Measurements from ENCODE around the gene SLC38A10.

SLC38A10 gene

GRCh38 chr17:81222906-81223761 lies 72.0 kb downstream of the SLC38A10 start, which contains the start of gene CEP131:
Gene CEP131 (minus strand): TSS chr17:81222965. CDS start chr17:81220056, 2,909 bp downstream.
- DNase-seq, result peak; percentile 61

- no peak for DNase-seq
Measured at GRCh38 chr17:81222620-81222905, 72.5 kb downstream of the SLC38A10 start.

DNA sequence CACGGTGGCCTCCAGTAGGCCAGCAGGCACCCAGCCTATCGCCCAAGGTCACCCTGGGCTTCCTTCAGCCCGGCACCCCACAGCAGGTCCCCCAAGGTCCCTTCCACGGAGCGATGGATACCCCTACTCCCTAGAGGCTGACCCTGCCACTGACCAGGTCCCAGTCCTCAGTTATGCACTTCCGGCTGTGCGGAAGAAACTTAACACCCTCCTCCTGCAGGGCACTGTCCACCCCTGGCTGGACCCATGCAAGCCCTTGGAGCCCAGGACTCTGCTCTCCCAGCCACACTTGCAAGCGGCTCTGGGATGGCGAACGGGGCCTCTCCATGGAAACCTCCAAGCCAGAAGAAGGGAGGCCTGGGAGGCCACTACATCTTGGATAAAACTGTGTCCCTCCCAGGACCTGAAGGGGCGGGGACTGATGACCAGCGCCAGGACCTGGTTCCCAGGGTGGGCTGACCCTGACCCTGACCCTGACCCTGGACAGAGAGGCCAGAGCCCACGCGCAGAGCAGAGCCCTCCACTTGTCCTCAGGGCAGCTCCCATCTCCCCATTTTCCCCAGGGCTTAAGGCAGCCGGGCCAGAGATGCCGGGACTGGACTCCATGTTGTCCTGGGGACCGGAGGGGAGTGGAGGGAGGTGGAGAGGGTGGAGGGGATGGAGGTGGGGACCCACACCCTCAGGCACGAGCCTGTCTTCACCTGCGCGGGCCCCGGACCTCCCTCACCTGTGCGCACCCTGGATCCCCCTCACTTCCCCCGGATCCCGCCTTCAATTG lies 73.1 kb downstream of the SLC38A10 start:
- no peak for DNase-seq

DNA sequence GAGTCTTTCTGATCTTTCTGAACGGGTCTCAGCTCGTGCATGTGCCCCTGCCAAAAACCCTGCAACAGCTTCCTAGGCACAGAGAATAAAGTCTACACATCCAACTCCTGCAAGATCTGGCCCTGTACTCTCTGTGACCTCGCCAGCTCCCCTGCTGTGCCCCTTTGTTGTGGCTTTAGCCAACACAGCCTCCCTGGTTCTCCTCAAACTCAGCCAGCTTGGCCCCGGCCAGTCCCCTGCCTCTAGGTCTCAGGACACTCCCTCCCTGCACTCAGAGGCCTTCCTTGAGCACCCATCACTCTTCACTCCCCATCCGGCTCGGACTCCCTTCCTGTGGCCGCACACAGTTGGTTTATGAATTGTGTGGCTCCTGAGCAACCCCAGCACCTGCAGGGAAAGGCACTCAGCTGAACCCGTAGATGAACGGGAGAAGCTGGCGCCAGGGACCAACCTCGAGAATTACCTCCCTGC lies 73.7 kb downstream of the SLC38A10 start:
- no peak for DNase-seq

DNA sequence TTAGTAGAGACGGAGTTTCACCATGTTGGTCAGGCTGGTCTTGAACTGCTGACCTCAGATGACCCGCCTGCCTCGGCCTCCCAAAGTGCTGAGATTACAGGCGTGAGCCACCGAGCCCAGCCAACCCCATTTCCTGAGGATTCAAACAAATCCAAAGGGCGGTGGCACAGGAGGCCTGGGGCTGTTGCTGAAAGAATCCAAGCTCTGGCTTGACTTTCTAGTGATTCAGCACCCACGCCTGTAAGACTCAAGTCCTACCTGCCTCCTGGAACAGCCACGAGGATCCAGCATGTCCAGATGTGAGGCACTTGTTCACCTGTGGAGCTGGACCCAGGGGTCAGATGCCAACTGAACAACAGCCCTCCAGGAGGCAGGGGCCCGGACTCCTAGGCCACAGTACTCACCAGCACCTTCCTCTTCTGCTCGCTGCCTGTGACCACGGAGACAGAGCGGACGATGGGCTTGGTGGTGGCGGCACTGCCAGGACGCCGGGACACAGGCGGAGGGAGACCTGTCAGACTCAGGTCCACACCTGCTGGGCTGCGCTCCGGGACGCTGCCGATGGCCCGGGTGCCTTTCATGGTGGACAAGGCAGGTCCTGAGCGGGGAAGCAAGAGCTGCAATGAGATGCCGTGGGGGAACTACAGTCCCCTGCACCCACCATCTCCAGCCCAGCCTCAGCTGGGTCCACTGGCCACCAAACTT lies 75.5 kb downstream of the SLC38A10 start:
- no peak for DNase-seq

DNA sequence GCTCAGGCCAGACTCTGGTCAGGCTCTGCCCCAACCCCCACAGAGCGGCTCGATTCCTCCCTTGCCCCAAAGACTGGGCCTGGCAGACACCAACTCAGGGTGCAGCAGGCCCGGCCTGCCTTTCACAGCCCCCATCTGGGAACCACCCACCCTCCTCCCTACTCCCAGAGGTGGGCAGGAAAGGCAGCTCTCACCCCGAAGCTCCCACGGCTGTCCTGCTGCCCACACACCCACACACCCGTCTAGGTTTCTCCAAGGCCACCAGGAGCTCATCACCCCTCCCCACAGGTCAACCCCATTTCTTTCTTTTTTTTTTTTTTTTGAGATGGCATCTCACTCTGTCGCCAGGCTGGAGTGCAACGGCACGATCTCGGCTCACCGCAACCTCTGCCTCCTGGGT lies 76.1 kb downstream of the SLC38A10 start:
- no peak for DNase-seq

- DNase-seq, result no peak
Measured at GRCh38 chr17:81218459-81218858, 76.6 kb downstream of the SLC38A10 start.

- no peak for DNase-seq
Measured at GRCh38 chr17:81217491-81217890, 77.6 kb downstream of the SLC38A10 start.

GRCh38 chr17:81213978-81214377 lies 81.1 kb downstream of the SLC38A10 start:
- no peak for DNase-seq

- DNase-seq, result no peak
Measured at GRCh38 chr17:81212365-81212764, 82.7 kb downstream of the SLC38A10 start.

GRCh38 chr17:81210868-81211267 lies 84.2 kb downstream of the SLC38A10 start:
- no peak for DNase-seq

- DNase-seq, result no peak
Measured at GRCh38 chr17:81210466-81210865, 84.6 kb downstream of the SLC38A10 start.

DNA sequence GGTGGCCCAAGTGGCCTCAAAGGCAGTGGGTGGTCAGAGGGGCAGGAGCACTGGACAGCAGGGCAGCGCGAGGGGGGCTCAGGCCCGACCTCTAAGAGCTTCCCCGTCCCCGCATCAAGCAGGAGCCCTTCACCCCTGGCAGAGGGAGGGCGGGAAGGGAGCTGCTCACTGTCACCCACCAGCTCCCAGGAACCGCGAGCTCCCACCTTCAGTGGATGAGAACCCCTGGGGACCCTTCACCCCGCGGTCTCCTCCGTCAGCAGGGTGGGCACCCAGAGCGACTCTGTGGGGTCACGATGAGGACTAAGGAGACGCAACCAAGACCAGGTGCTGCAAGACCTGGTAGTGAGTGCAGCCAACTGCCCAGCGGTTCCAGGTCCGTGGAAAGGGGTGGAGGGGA lies 86.0 kb downstream of the SLC38A10 start:
- no peak for DNase-seq

- no peak for DNase-seq
Measured at GRCh38 chr17:81208651-81209050, 86.5 kb downstream of the SLC38A10 start.

DNA sequence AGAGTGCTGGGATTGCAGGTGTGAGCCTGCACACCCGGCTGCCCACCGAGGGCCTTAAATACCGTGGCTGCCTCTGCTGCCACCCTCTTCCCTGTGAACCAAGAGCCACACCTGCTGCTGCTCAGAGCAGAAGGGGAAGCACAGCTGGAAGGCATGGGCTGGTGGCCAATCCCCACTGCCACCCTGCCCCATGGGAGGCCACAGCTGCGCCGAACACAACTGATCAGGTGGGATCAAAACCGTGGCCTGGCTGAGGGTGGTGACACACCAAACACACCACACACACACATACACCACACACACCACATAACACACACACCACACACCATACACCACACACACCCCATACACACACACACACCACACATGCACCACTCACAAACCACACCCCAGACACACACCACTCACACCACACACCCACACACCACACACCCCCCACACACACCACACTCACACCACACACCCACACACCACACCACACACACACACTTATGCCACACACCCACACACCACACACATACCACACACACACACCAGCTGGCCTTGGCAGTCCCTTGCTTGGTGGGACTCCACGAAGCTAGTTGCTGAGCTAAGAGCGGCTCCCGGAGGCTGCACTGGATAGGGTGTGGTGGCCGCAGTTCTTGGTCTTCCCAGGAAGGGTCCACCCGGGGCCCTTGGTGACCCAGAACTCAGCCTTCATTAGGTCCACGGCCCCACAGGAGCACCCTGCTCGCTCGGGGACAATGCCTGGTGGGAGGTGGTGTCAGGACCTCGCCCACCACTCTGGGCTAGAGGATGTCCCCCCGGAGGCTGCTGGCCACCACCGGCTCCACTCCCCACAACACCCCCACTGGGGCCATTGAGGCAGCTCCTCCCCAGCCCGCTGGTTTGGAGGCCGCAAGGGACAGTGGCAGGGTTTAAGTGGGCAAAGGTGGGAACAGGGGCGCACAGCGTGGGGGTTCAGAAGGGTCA lies 87.2 kb downstream of the SLC38A10 start:
- no peak for DNase-seq

GRCh38 chr17:81206657-81207056 lies 88.5 kb downstream of the SLC38A10 start:
- no peak for DNase-seq

GRCh38 chr17:81206166-81206565 lies 88.9 kb downstream of the SLC38A10 start:
- no peak for DNase-seq

DNA sequence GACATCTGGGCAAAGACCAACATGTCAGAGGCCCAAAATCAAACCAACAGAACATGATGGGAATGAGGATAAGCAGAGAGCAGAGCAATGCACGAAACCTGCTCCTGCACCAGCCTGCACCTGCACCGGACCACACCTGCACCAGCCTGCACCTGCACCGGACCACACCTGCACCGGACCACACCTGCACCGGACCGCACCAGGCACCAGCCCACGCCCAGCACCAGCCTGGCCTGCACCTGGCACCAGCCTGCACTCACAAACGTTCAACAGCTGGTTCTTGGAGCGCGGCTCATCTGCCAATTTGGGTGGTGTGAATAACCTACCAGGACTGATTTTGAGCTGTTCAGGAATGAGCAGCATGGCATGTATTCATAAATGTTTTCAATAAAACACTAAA lies 90.5 kb downstream of the SLC38A10 start:
- no peak for DNase-seq

DNA sequence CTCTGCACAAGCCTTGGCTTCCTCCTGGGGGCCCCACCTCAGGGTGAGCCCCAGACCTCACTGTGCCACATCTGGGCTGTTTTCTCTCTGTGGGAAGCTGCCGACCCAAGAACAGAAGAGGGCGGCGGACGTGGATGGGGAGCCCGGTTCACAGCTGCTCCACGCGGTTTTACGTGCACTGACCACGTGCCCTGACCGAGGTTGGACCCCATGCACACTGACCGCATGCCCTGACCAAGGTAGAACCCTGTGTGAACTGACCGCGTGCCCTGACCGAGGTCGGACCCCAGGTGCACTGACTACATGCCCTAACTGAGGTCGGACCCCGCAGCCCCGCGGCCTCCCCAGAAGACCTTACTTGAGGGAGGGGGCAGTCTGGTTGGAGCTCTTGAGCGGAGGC lies 92.0 kb downstream of the SLC38A10 start:
- no peak for DNase-seq

- no peak for DNase-seq
Measured at GRCh38 chr17:81202318-81202717, 92.8 kb downstream of the SLC38A10 start.

DNA sequence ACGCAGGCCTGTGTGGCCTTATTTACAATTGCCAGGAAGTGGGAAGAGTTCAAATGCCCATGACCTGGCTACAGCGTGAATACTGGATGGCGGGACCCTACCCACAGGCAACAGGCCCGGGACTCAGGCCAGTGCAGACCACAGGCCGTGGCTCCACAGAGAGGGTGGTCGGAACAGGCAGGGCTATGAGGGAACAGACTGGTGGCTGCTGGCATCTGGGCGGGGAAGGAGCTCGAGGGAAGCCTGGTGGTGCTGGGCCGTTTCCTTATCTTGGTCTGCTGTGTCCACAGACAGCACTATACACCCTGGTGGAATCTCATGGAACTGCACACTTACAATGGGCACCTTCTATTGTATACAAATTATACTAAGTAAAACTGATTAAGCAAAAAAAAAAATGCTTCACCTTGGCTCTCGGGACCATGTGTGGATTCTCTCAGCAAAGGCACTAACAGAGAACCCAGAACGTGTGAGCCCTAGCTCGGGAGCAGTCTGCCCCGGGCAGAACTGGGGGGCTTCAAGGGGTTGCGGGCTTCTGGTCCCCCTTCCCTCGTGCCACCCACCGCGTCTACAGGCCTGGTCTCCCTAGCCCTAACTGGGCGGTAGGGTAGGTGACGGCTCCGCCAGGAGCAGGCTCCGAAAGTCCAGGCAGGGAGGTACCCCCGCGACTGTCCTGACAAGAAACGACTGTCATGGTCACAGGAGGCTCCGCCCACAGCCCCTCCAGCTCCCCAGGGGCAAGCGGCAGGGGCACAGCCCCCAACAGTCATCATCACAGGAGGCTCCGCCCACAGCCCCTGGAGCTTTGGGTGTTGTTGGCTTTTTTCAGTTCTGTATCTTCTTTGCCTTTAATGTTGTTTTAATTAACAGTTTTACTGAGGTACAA lies 94.2 kb downstream of the SLC38A10 start:
- DNase-seq, result no peak
